Transverse colon (tissue), 3 donors: ENCODE results near the gene CALY.

Experiments
- CTCF ChIP-seq, 5 experiments: fragments of 200-600 bp in 3 of 5; fragments of 450-650 bp in 2 of 5; sonication (generic) in 3 of 5; IDR thresholded peaks; 1 replicate in 2 of 5; 2 replicates in 3 of 5; pipeline ENCODE4 v1.5.1; 2016 to 2017; ENCODE audit warnings: antibody characterized with exemption in 5 of 5, inconsistent platforms in 3 of 5, mild to moderate bottlenecking in 2 of 5, moderate library complexity in 1 of 5
- EP300 ChIP-seq: sonication (generic); formaldehyde crosslinking; IDR thresholded peaks from one replicate; pipeline ENCODE4 v1.6.1; 2017; ENCODE audit warnings: antibody characterized with exemption, low read depth

GRCh38 chr10:133312016-133312768, 24.5 kb downstream of the CALY start:
- TF ChIP-seq CTCF (IDR thresholded peaks at IDR 0.05) (no peak), EP300 (no peak)
